SU-DHL-6 (cell line): ENCODE data around the gene PRPF6.

Experiments used
- H2AFZ ChIP-seq: fragments of 200-600 bp; sonication (generic); 2 replicates; pipeline ENCODE4 v1.6.1; 2014; ENCODE audit warnings: low read depth, mild to moderate bottlenecking, moderate library complexity, mixed read lengths, antibody characterized with exemption, low read length; ENCODE audit not compliant: severe bottlenecking
- H3F3A ChIP-seq: fragments of 200-600 bp; shearing (Covaris generic); 2 replicates; pipeline ENCODE4 v1.6.0; 2016; ENCODE audit warnings: antibody characterized with exemption, mild to moderate bottlenecking; ENCODE audit not compliant: insufficient read depth
- H3K27ac ChIP-seq: fragments of 200-600 bp; sonication (generic); 2 replicates; pipeline ENCODE4 v1.5.1; 2016; ENCODE audit warnings: low read depth, mild to moderate bottlenecking, low read length, moderate library complexity, mixed read lengths
- H3K27me3 ChIP-seq: fragments of 200-600 bp; sonication (generic), shearing (Covaris generic); 2 replicates; pipeline ENCODE4 v1.6.0; 2014; ENCODE audit warnings: mild to moderate bottlenecking, low read length
- H3K36me3 ChIP-seq: fragments of 200-600 bp; sonication (generic); 2 replicates; pipeline ENCODE4 v1.6.1; 2014; ENCODE audit warnings: mild to moderate bottlenecking, low read length, mixed read lengths
- H3K4me2 ChIP-seq: fragments of 300-600, 200-600 bp; shearing (Covaris generic), sonication (generic); 2 replicates; pipeline ENCODE4 v1.6.0; 2014; ENCODE audit warnings: low read length, low read depth, mild to moderate bottlenecking; ENCODE audit not compliant: poor library complexity, severe bottlenecking
- H3K4me3 ChIP-seq: fragments of 200-600 bp; sonication (generic); 2 replicates; pipeline ENCODE4 v1.5.1; 2014; ENCODE audit warnings: antibody characterized with exemption, low read length, mild to moderate bottlenecking, mixed read lengths; ENCODE audit not compliant: insufficient read depth, poor library complexity, severe bottlenecking
- H3K79me2 ChIP-seq: fragments of 200-600 bp; sonication (generic); 2 replicates; pipeline ENCODE4 v1.6.1; 2014; ENCODE audit warnings: mild to moderate bottlenecking, low read length, moderate library complexity; ENCODE audit not compliant: insufficient read depth
- H3K9ac ChIP-seq: fragments of 200-600 bp; sonication (generic); 2 replicates; pipeline ENCODE4 v1.7.0; 2014; ENCODE audit warnings: mild to moderate bottlenecking, low read length
- H3K9me2 ChIP-seq: fragments of 200-600 bp; sonication (generic); replicated peaks from 2 replicates; pipeline ENCODE4 v1.6.1; 2014; ENCODE audit warnings: low read length; ENCODE audit not compliant: insufficient read depth
- H3K9me3 ChIP-seq: fragments of 200-600 bp; sonication (generic); 2 replicates; pipeline ENCODE4 v1.6.1; 2014; ENCODE audit warnings: low read length, mixed read lengths; ENCODE audit not compliant: insufficient read depth
- H4K20me1 ChIP-seq: fragments of 200-600 bp; sonication (generic); 2 replicates; pipeline ENCODE4 v1.6.1; 2014; ENCODE audit warnings: low read depth, mild to moderate bottlenecking, antibody characterized with exemption, low read length, moderate library complexity, mixed read lengths
- CTCF ChIP-seq: fragments of 200-600 bp; sonication (generic); IDR thresholded peaks from one replicate; pipeline ENCODE4 v1.5.1; 2017; ENCODE audit warnings: antibody characterized with exemption, mild to moderate bottlenecking, low read length, moderate library complexity; ENCODE audit not compliant: insufficient read depth, poor library complexity, severe bottlenecking
- EZH2phosphoT487 ChIP-seq: fragments of 200-600 bp; sonication (generic), shearing (Covaris generic); conservative IDR thresholded peaks from 2 replicates; pipeline ENCODE4 v1.6.1; 2018; ENCODE audit warnings: mild to moderate bottlenecking, antibody characterized with exemption, low read length, moderate library complexity, mixed read lengths

PRPF6 gene

GRCh38 chr20:64064145-64064698, 83.3 kb downstream of the PRPF6 start:
- H3K9me3 ChIP-seq = no peaks in the 10 kb centered on the region
- no peaks in the 10 kb centered on the region for H3F3A ChIP-seq
- no peaks in the 10 kb centered on the region for H3K9me2 ChIP-seq
- H3K4me2 ChIP-seq = no peak overlapping the region
- H2AFZ ChIP-seq = no peak overlapping the region
- no peaks in the 10 kb centered on the region for H3K27me3 ChIP-seq
- no peaks in the 10 kb centered on the region for H3K79me2 ChIP-seq
- H3K9ac ChIP-seq = no peak overlapping the region
- TF ChIP-seq CTCF (no peak), EZH2phosphoT487 (no peak)
- H4K20me1 ChIP-seq = no peaks in the 10 kb centered on the region
- no peak overlapping the region for H3K4me3 ChIP-seq
- no peaks in the 10 kb centered on the region for H3K36me3 ChIP-seq
- H3K27ac ChIP-seq = no peak overlapping the region

- Histone ChIP-seq H3K4me3 (no peak overlapping the region), H3K4me2 (no peak overlapping the region), H3K9me2 (no peaks in the 10 kb centered on the region), H3K79me2 (no peaks in the 10 kb centered on the region), H3K27me3 (no peaks in the 10 kb centered on the region), H3K36me3 (no peaks in the 10 kb centered on the region), H2AFZ (no peak overlapping the region), H4K20me1 (no peaks in the 10 kb centered on the region), H3K27ac (no peak overlapping the region), H3F3A (no peaks in the 10 kb centered on the region), H3K9me3 (no peaks in the 10 kb centered on the region), H3K9ac (no peak overlapping the region)
- TF ChIP-seq EZH2phosphoT487 (no peak), CTCF (no peak)
These were observed 84.4 kb downstream of the PRPF6 start for GRCh38 chr20:64065062-64065973.

GRCh38 chr20:64065974-64066343, 85.0 kb downstream of the PRPF6 start:
- Histone ChIP-seq H3K27me3 (no peaks in the 10 kb centered on the region), H3K36me3 (no peaks in the 10 kb centered on the region), H3K79me2 (no peaks in the 10 kb centered on the region), H3K9me2 (no peaks in the 10 kb centered on the region), H3F3A (no peaks in the 10 kb centered on the region), H3K4me3 (no peak overlapping the region), H3K9me3 (no peaks in the 10 kb centered on the region), H2AFZ (no peak overlapping the region), H3K9ac (no peak overlapping the region), H3K4me2 (no peak overlapping the region), H3K27ac (no peak overlapping the region), H4K20me1 (no peaks in the 10 kb centered on the region)
- TF ChIP-seq EZH2phosphoT487 (no peak), CTCF (no peak)
